WERI-Rb-1 (cell line): Measurements from ENCODE around the gene APOBEC4.
A peak's percentile ranks its signal among the peaks of the same experiment; 100 is the strongest.
"Not testable (repeated sequence)": the region's sequence is repeated elsewhere in the genome, so short reads cannot be mapped to it uniquely, and the experiment has no call there.

Source experiments
- DNase-seq: peaks from one replicate; pipeline ENCODE4 v3.0.0-alpha.2; 2020
- H3K27ac ChIP-seq: fragments of 250-450 bp; sonication (Bioruptor Pico); 2 replicates; pipeline ENCODE4 v1.5.1; 2020; ENCODE audit warnings: mild to moderate bottlenecking, moderate library complexity
- H3K27me3 ChIP-seq: fragments of 250-450 bp; sonication (Bioruptor Pico); 2 replicates; pipeline ENCODE4 v1.5.1; 2021; ENCODE audit warnings: mild to moderate bottlenecking, low read depth, moderate library complexity; ENCODE audit not compliant: insufficient read depth, severe bottlenecking
- H3K36me3 ChIP-seq: fragments of 250-450 bp; sonication (Bioruptor Pico); 2 replicates; pipeline ENCODE4 v1.5.1; 2020; ENCODE audit warnings: mild to moderate bottlenecking, moderate library complexity
- H3K4me3 ChIP-seq: 2 replicates; pipeline ENCODE4 v1.5.1; 2011; ENCODE audit warnings: low read depth, mild to moderate bottlenecking, control low read depth, low read length
- H3K9me3 ChIP-seq: fragments of 250-450 bp; sonication (Bioruptor Pico); 2 replicates; pipeline ENCODE4 v1.5.1; 2021; ENCODE audit warnings: mild to moderate bottlenecking, moderate library complexity; ENCODE audit not compliant: severe bottlenecking
- TF ChIP-seq, protein P1 (sequence below): IDR thresholded peaks from 2 replicates; pipeline ENCODE4 v1.5.1; 2011; ENCODE audit warnings: low read depth, mild to moderate bottlenecking, control low read depth, inconsistent platforms, low read length

The APOBEC4 gene

DNA sequence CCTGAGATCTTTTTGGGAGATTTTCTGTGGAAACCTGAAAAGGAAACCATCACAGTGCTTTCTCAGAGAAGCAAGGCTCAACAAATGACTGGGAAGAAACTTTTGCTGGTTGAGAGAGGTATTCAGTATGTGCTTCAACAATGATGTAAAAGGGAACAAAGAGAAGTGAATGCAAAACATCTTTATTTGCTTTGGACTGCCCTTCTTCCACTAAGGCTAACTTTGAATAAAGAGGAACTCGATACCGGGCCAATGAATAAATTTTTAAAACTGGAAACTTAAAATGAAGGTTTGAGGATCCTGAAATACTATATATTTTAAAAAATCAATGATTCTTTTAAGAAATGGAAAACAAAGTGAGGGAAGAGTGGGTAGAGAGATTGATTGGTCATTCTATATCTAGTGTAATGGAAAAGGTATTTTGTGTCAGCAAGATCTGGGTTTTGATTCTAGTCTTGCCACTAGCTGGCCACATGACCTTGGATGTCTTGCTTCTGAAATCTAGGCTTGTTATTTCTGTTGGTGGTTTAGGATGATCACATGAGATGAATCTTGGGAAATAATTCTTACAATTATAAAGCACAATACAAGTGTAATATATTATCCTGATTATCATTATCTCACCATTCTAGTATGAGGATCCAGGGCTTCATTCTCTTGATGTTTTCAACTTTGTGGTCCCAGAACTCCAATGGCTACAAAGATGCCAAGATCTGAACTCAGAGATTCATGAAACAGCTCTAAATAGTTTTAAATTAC, 34.6 kb upstream of the APOBEC4 start:
- H3K36me3 ChIP-seq = no peaks in the 10 kb centered on the region
- TF ChIP-seq, protein P1, sequence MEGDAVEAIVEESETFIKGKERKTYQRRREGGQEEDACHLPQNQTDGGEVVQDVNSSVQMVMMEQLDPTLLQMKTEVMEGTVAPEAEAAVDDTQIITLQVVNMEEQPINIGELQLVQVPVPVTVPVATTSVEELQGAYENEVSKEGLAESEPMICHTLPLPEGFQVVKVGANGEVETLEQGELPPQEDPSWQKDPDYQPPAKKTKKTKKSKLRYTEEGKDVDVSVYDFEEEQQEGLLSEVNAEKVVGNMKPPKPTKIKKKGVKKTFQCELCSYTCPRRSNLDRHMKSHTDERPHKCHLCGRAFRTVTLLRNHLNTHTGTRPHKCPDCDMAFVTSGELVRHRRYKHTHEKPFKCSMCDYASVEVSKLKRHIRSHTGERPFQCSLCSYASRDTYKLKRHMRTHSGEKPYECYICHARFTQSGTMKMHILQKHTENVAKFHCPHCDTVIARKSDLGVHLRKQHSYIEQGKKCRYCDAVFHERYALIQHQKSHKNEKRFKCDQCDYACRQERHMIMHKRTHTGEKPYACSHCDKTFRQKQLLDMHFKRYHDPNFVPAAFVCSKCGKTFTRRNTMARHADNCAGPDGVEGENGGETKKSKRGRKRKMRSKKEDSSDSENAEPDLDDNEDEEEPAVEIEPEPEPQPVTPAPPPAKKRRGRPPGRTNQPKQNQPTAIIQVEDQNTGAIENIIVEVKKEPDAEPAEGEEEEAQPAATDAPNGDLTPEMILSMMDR = no peak
- no peak overlapping the region for H3K4me3 ChIP-seq
- no peaks in the 10 kb centered on the region for H3K9me3 ChIP-seq
- H3K27me3 ChIP-seq = no peaks in the 10 kb centered on the region
- H3K27ac ChIP-seq = no peak overlapping the region
- DNase-seq = no peak

DNA sequence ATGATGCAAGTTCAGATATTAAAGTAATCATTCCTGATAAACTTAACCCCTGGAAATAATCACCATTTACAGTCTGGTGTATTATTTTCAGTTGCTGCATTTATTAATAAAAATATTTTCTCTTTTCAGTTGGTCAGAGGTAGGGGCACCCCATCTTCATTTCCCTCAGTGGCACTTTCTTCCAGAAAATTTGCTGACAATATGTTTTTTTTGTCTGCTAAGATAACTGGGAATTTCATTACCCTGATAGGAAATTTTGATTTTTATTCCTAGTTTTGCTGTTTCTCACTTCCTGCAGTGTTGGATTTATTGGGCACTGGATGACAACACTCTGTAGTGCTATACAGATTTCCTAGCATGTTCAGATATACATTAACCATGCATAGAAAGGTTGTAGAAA, 33.1 kb upstream of the APOBEC4 start:
- TF ChIP-seq, protein P1 = no peak
- no peak for DNase-seq
- Histone ChIP-seq H3K9me3 (no peaks in the 10 kb centered on the region), H3K36me3 (no peaks in the 10 kb centered on the region), H3K27ac (no peak overlapping the region), H3K27me3 (no peaks in the 10 kb centered on the region), H3K4me3 (no peak overlapping the region)

DNA sequence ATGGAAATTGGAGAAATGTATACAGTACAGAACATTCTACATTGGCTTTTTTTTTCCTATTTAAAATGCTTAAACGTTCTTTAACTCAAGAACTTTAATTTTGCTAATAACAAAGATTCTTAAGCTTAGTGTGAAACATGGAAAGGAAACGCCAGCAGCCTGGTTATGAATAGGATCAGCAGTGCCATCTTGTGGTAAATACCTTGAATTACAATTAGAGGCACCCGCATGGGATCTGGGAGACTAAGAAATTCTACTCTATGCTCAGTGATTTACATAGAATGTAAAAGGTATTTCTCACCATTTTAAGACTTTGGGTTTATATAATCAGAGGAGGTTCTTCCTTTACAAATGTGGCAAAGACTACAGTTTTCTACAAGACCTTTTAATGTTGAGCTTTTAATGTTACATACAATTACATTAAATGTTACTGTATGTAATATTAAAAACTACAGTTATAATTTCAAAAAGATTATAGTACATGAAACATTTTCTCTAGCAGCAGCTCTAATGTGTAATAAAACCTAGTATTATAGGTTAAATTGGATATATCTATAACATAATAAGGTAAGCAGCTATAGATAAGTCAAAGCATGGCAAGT, 32.1 kb upstream of the APOBEC4 start:
- H3K36me3 ChIP-seq = no peaks in the 10 kb centered on the region

DNA sequence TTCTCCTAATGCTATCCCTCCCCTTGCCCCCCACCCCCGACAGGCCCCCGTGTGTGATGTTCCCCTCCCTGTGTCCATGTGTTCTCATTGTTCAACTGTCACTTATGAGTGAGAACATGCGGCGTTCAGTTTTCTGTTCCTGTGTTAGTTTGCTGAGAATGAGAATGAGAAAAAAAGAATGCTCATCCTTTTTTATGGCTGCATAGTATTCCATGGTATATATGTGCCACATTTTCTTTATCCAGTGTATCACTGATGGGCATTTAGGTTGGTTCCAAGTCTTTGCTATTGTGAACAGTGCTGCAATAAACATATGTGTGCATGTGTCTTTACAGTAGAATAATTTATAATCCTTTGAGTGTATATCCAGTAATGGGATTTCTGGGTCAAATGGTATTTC, 26.2 kb upstream of the APOBEC4 start:
- not testable (repeated sequence) for H3K27ac ChIP-seq, H3K4me3 ChIP-seq, H3K9me3 ChIP-seq, H3K36me3 ChIP-seq, H3K27me3 ChIP-seq, DNase-seq

More for the DNA sequence above, 32.1 kb upstream of the APOBEC4 start:
- Histone ChIP-seq H3K27me3 (no peaks in the 10 kb centered on the region), H3K4me3 (no peak overlapping the region), H3K9me3 (no peaks in the 10 kb centered on the region), H3K27ac (no peak overlapping the region)
- peak; percentile 25 for DNase-seq
- TF ChIP-seq, protein P1 = peak; percentile 49

DNA sequence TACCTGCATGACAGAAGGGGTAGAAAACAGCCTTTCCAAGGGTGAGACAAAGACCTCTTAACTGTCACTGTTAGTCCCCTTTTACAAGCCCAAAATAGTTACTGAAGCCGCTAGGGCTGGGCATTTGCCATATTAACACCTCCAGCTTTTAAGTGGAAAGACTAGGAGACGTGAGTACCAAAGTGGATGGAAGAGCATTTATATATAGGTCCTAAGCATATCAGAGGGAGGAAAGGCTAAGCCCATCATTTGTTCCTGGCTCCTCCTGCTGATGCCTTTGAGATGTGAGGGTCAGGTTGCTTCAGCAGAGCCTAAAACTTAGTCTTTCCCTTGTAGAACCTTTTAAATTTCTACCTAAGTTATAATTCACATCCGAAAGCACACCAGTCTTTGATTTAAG, 25.7 kb upstream of the APOBEC4 start:
- H3K36me3 ChIP-seq = no peaks in the 10 kb centered on the region
- no peak for DNase-seq
- H3K4me3 ChIP-seq = no peak overlapping the region
- TF ChIP-seq, protein P1 = no peak
- no peak overlapping the region for H3K27ac ChIP-seq
- H3K9me3 ChIP-seq = peaks cover 3% of the 10 kb centered on the region
- no peaks in the 10 kb centered on the region for H3K27me3 ChIP-seq

DNA sequence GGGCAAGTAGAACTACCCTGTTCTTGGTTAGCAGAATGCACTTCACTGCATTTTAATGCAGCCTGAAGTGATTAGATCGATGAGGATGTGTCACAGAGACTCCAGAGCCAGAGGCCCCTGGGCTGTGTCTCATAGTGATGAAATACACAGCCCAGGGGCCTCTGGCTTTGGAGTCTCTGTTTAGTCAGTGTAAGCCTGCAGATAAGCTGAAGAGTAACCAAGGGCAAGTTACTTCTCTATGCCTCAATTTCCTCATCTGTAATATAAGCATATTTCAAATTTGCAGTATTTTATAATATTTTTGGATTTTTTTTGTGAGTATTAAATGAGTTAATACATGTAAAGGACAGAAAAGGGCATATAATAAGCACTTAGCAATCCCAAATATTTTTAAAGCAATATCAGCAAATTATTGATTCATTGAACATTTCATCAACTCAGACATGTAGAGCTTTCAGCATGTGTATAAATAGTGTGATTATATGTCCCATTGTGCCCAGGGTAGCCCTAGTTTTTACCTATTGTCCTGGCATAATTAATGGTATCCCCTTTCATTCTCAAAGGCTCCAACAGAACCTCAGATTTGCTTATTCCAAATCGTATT, 23.6 kb upstream of the APOBEC4 start:
- no peaks in the 10 kb centered on the region for H3K36me3 ChIP-seq
- no peak overlapping the region for H3K4me3 ChIP-seq
- H3K27ac ChIP-seq = no peak overlapping the region
- TF ChIP-seq, protein P1 = no peak
- H3K9me3 ChIP-seq = peaks cover 3% of the 10 kb centered on the region
- DNase-seq = no peak
- H3K27me3 ChIP-seq = no peaks in the 10 kb centered on the region
